ENCODE results near the gene CD226. TPM values are rescaled to one million over a fixed set of nuclear protein-coding genes. Genes with fewer than 3 reads are reported as not detected.
"Not testable (repeated sequence)": the region's sequence is repeated elsewhere in the genome, so short reads cannot be mapped to it uniquely, and the experiment has no call there.

Gene CD226
- total RNA-seq, 1 donor from 2014 or later, result 0.05 TPM

DNA sequence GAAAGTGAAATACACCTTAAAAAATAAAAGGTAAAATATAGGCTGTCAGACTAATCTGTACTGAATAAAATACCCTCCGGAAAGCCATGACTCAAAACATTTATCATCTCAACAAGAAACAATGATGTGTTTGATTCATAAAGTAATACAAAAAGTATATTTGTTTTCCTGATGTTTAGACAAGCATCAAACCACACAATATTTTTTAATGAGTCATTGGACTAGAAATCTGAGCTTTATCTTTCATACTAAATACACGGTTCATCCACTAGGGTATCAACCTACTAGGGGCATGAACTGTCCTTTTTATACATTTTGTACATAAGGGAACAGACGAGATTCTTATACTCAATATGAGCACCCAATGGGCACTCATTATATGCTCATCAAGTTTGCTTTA, 31.3 kb downstream of the CD226 start:
- no peak overlapping the region for H3K27ac Mint-ChIP-seq (ENCODE audit: unreplicated experiment)
- H3K4me1 Mint-ChIP-seq (ENCODE audit: low read depth, unreplicated experiment), result no peaks in the 10 kb centered on the region
- TF ChIP-seq, protein P1, sequence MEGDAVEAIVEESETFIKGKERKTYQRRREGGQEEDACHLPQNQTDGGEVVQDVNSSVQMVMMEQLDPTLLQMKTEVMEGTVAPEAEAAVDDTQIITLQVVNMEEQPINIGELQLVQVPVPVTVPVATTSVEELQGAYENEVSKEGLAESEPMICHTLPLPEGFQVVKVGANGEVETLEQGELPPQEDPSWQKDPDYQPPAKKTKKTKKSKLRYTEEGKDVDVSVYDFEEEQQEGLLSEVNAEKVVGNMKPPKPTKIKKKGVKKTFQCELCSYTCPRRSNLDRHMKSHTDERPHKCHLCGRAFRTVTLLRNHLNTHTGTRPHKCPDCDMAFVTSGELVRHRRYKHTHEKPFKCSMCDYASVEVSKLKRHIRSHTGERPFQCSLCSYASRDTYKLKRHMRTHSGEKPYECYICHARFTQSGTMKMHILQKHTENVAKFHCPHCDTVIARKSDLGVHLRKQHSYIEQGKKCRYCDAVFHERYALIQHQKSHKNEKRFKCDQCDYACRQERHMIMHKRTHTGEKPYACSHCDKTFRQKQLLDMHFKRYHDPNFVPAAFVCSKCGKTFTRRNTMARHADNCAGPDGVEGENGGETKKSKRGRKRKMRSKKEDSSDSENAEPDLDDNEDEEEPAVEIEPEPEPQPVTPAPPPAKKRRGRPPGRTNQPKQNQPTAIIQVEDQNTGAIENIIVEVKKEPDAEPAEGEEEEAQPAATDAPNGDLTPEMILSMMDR (IDR thresholded peaks at IDR 0.05; ENCODE audit: partially characterized antibody, unreplicated experiment), result peak; percentile 20
- H3K9me3 Mint-ChIP-seq (ENCODE audit: unreplicated experiment), result no peaks in the 10 kb centered on the region
- no peak for DNase-seq
- H3K36me3 Mint-ChIP-seq (ENCODE audit: unreplicated experiment), result no peaks in the 10 kb centered on the region
- no peaks in the 10 kb centered on the region for H3K27me3 Mint-ChIP-seq (ENCODE audit: unreplicated experiment)
- no peak overlapping the region for H3K4me3 Mint-ChIP-seq (ENCODE audit: unreplicated experiment)

DNA sequence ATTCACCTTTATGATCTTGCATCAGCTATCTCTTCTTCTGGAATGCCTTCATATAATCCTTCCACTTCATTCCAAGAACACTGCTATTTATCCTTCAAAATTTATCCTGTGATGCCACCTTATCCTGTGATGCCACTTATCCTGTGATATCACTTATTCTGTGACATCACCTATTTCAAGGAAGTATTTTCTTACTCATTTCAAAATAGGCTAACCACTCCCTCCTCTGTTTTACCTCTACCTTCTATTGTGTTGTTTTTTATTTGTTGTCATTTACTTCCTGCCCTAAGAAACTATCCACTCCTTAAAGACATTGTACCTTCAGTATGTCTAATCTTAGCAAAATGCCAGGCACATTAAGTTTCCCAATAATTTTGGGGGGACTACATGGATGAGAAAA, 38.8 kb downstream of the CD226 start:
- TF ChIP-seq, protein P1 (IDR thresholded peaks at IDR 0.05; ENCODE audit: partially characterized antibody, unreplicated experiment), result no peak
- no peak for DNase-seq
- Mint-ChIP-seq H3K27ac (ENCODE audit: unreplicated experiment) (no peak overlapping the region), H3K9me3 (ENCODE audit: unreplicated experiment) (no peaks in the 10 kb centered on the region), H3K36me3 (ENCODE audit: unreplicated experiment) (peaks cover 4% of the 10 kb centered on the region), H3K4me1 (ENCODE audit: low read depth, unreplicated experiment) (peaks cover 3% of the 10 kb centered on the region), H3K4me3 (ENCODE audit: unreplicated experiment) (no peak overlapping the region), H3K27me3 (ENCODE audit: unreplicated experiment) (peaks cover 3% of the 10 kb centered on the region)

DNA sequence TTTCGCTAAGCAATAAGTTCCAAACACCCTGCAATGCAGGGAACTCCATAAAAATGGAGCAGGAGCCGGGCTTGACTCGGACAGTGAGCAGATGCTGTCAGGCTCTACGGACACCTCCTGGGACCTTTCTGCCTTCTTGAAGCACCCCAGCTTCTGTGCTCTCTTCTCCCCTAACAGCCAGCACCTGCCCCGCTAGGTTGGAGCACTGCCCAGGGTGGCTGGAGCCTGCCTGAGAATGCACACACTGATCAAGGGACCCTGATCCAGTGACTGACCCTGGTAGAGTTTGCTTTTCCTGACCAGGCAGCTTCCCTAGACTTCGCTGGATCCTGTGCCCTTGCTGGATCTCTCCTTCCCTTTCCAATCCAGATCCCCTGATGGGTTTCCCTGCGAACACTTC, 40.9 kb downstream of the CD226 start:
- peaks cover 3% of the 10 kb centered on the region for H3K4me1 Mint-ChIP-seq (ENCODE audit: low read depth, unreplicated experiment)
- H3K36me3 Mint-ChIP-seq (ENCODE audit: unreplicated experiment), result peaks cover 4% of the 10 kb centered on the region
- no peaks in the 10 kb centered on the region for H3K9me3 Mint-ChIP-seq (ENCODE audit: unreplicated experiment)
- no peak overlapping the region for H3K27ac Mint-ChIP-seq (ENCODE audit: unreplicated experiment)
- TF ChIP-seq, protein P1 (IDR thresholded peaks at IDR 0.05; ENCODE audit: partially characterized antibody, unreplicated experiment), result no peak
- no peak for DNase-seq
- H3K4me3 Mint-ChIP-seq (ENCODE audit: unreplicated experiment), result no peak overlapping the region
- peaks cover 3% of the 10 kb centered on the region for H3K27me3 Mint-ChIP-seq (ENCODE audit: unreplicated experiment)

DNA sequence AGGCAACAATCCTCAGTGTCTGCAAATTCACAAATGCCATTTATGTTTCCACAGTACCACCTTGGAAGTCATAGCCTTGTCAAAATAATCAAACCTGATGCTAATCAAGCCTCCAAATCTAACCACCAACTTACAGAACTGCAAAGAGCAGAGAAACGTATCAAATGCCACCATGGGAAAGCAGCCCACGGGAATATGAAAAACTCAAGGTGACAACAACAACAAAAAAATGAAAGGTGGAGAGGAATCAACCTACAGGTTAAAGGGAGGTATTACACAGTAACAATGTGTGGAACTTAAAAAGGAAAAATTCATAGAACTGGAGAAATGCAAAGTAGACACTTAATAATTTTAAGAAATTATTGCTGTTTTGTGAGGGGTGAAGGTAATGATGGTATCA, 46.7 kb downstream of the CD226 start:
- H3K9me3 Mint-ChIP-seq (ENCODE audit: unreplicated experiment), result peaks cover 2% of the 10 kb centered on the region
- DNase-seq, result no peak
- no peak overlapping the region for H3K27ac Mint-ChIP-seq (ENCODE audit: unreplicated experiment)
- H3K27me3 Mint-ChIP-seq (ENCODE audit: unreplicated experiment), result peaks cover 2% of the 10 kb centered on the region
- TF ChIP-seq, protein P1 (IDR thresholded peaks at IDR 0.05; ENCODE audit: partially characterized antibody, unreplicated experiment), result peak; percentile 46
- H3K36me3 Mint-ChIP-seq (ENCODE audit: unreplicated experiment), result no peaks in the 10 kb centered on the region
- no peak overlapping the region for H3K4me3 Mint-ChIP-seq (ENCODE audit: unreplicated experiment)
- peaks cover 3% of the 10 kb centered on the region for H3K4me1 Mint-ChIP-seq (ENCODE audit: low read depth, unreplicated experiment)

DNA sequence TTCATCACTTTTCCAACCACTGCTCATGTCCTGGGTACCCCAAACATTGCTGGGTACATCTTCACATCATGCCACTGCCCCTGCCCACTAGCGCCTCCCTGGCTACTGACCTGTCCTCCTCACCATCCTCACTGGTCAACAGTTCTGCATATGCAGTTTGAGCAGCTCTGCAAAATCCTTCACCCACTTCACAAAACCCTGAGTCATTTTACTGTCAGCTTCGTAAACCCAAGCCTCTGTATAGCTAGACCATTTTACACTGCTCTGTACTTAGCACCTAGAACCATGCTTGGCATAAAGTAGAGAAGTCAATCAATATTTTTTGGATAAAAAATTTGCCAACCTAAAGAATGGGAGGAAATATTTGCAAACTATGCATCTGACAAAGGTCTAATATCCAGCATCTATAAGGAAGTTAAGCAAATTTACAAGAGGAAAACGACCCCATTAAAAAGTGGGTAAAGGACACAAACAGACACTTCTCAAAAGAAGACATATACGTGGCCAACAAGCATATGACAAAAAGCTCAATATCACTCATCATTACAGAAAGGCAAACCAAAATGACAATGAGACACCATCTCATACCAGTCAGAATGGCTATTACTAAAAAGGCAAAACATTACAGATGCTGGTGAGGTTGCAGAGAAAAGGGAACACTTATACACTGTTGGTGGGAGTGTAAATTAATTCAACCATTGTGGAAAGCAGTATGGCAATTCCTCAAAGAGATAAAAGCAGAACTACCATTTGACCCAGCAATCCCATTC, 48.3 kb downstream of the CD226 start:
- H3K4me1 Mint-ChIP-seq (ENCODE audit: low read depth, unreplicated experiment); H3K27me3 Mint-ChIP-seq (ENCODE audit: unreplicated experiment); DNase-seq; H3K9me3 Mint-ChIP-seq (ENCODE audit: unreplicated experiment); H3K27ac Mint-ChIP-seq (ENCODE audit: unreplicated experiment); H3K4me3 Mint-ChIP-seq (ENCODE audit: unreplicated experiment); H3K36me3 Mint-ChIP-seq (ENCODE audit: unreplicated experiment): not testable (repeated sequence)
